NCI-H446 treated with DMSO at 0.1 percent for 48 hours (cell line): ENCODE results near the gene TOM1L2.

Source experiments
- DNase-seq: peaks from one replicate; lab custom pipeline; 2025; lab: John Stamatoyannopoulos, UW

TOM1L2 gene

GRCh38 chr17:17897442-17897841 lies 74.8 kb downstream of the TOM1L2 start:
- DNase-seq, result no peak

GRCh38 chr17:17896746-17897145 lies 75.5 kb downstream of the TOM1L2 start:
- DNase-seq, result no peak

- no peak for DNase-seq
These were observed 78.2 kb downstream of the TOM1L2 start for GRCh38 chr17:17893801-17894644.

- no peak for DNase-seq
These were observed 79.5 kb downstream of the TOM1L2 start for GRCh38 chr17:17892731-17893130.

GRCh38 chr17:17892009-17892408 lies 80.2 kb downstream of the TOM1L2 start:
- DNase-seq, result no peak

- no peak for DNase-seq
These were observed 81.1 kb downstream of the TOM1L2 start for GRCh38 chr17:17890773-17891759.

GRCh38 chr17:17889922-17890321 lies 82.3 kb downstream of the TOM1L2 start:
- no peak for DNase-seq

GRCh38 chr17:17888821-17889220 lies 83.4 kb downstream of the TOM1L2 start:
- DNase-seq, result no peak

GRCh38 chr17:17888371-17888770 lies 83.8 kb downstream of the TOM1L2 start:
- no peak for DNase-seq

GRCh38 chr17:17887752-17888304 lies 84.4 kb downstream of the TOM1L2 start:
- no peak for DNase-seq

GRCh38 chr17:17886726-17887125 lies 85.5 kb downstream of the TOM1L2 start:
- peak; percentile 15 for DNase-seq

- DNase-seq, result no peak
These were observed 86.0 kb downstream of the TOM1L2 start for GRCh38 chr17:17886226-17886625.

- peak; percentile 14 for DNase-seq
These were observed 87.5 kb downstream of the TOM1L2 start for GRCh38 chr17:17884391-17885357.

GRCh38 chr17:17883801-17884200 lies 88.4 kb downstream of the TOM1L2 start:
- no peak for DNase-seq

- no peak for DNase-seq
These were observed 90.1 kb downstream of the TOM1L2 start for GRCh38 chr17:17882082-17882581.

GRCh38 chr17:17880577-17881196 lies 91.5 kb downstream of the TOM1L2 start:
- no peak for DNase-seq

- DNase-seq, result peak; percentile 94
These were observed 94.5 kb downstream of the TOM1L2 start for GRCh38 chr17:17877529-17878358.

GRCh38 chr17:17876959-17877528 lies 95.2 kb downstream of the TOM1L2 start:
- DNase-seq, result no peak

GRCh38 chr17:17874478-17874877 lies 97.7 kb downstream of the TOM1L2 start:
- no peak for DNase-seq
